ENCODE measurements around the gene MGP. TPM values are rescaled to one million over a fixed set of nuclear protein-coding genes. Genes with fewer than 3 reads are reported as not detected.

Gene MGP
- total and polyA plus RNA-seq, 2 experiments from 2014 or later, result 0.60 TPM; not detected in 1

- peak; percentile 51 for DNase-seq (ENCODE audit: low spot score)
- Histone ChIP-seq H3K79me2 (replicated peaks; ENCODE audit: insufficient read depth) (no peaks in the 10 kb centered on the region), H3K9me2 (ENCODE audit: insufficient read depth) (no peaks in the 10 kb centered on the region), H3K4me3 (no peak overlapping the region), H3K27ac (ENCODE audit: low read depth) (no peak overlapping the region), H3K36me3 (ENCODE audit: insufficient read depth) (no peaks in the 10 kb centered on the region), H4K20me1 (replicated peaks; ENCODE audit: insufficient read depth) (no peaks in the 10 kb centered on the region), H3K4me1 (ENCODE audit: insufficient read depth) (no peaks in the 10 kb centered on the region), H2AFZ (no peak overlapping the region), H3K27me3 (ENCODE audit: insufficient read depth) (no peaks in the 10 kb centered on the region), H3K4me2 (no peak overlapping the region), H3F3A (replicated peaks; ENCODE audit: low read depth) (no peaks in the 10 kb centered on the region)
- ATAC-seq, result peak; percentile 82
- peaks cover 2% of the 10 kb centered on the region for H3K27me3 Mint-ChIP-seq (ENCODE audit: insufficient read depth, low read depth, poor library complexity)
- no peaks in the 10 kb centered on the region for H3K9me3 Mint-ChIP-seq
- no peaks in the 10 kb centered on the region for H3K36me3 Mint-ChIP-seq (ENCODE audit: low read depth)
- peaks cover 4% of the 10 kb centered on the region; the same call in 1 of the 3 replicates for H3K4me1 Mint-ChIP-seq
- H3K27ac Mint-ChIP-seq, result no peak overlapping the region
- TF ChIP-seq CTCF (conservative IDR thresholded peaks at IDR 0.05; ENCODE audit: low read depth in 2 of 2), result peak; percentile 35 to 49; a peak in 3 of 4 replicates
- no peak for TF ChIP-seq ETS1 (IDR thresholded peaks at IDR 0.05)
- H3K4me3 Mint-ChIP-seq, result no peak overlapping the region
These were observed 15.5 kb upstream of the MGP start for GRCh38 chr12:14901228-14901562.

- no peak overlapping the region for H3K4me3 ChIP-seq
- no peak for DNase-seq (ENCODE audit: low spot score)
- H3K9me2 ChIP-seq (ENCODE audit: insufficient read depth), result no peaks in the 10 kb centered on the region
- no peaks in the 10 kb centered on the region for H3K36me3 Mint-ChIP-seq (ENCODE audit: low read depth)
- no peaks in the 10 kb centered on the region for H3K27me3 ChIP-seq (ENCODE audit: insufficient read depth)
- no peak overlapping the region for H3K4me3 Mint-ChIP-seq
- H3K9me3 Mint-ChIP-seq, result no peaks in the 10 kb centered on the region
- H3K27ac Mint-ChIP-seq, result no peak overlapping the region
- peaks cover 2% of the 10 kb centered on the region for H3K27me3 Mint-ChIP-seq (ENCODE audit: insufficient read depth, low read depth, poor library complexity)
- peaks cover 6% of the 10 kb centered on the region; the same call in 2 of the 3 replicates for H3K4me1 Mint-ChIP-seq
- H3F3A ChIP-seq (replicated peaks; ENCODE audit: low read depth), result no peaks in the 10 kb centered on the region
- peaks cover 3% of the 10 kb centered on the region; the same call in 1 of the 2 replicates for H3K4me1 ChIP-seq (ENCODE audit: insufficient read depth)
- no peak overlapping the region for H2AFZ ChIP-seq
- H4K20me1 ChIP-seq (replicated peaks; ENCODE audit: insufficient read depth), result no peaks in the 10 kb centered on the region
- H3K79me2 ChIP-seq (replicated peaks; ENCODE audit: insufficient read depth), result no peaks in the 10 kb centered on the region
- H3K27ac ChIP-seq (ENCODE audit: low read depth), result no peak overlapping the region
- no peaks in the 10 kb centered on the region for H3K36me3 ChIP-seq (ENCODE audit: insufficient read depth)
- ATAC-seq, result no peak
- H3K4me2 ChIP-seq, result no peak overlapping the region
- TF ChIP-seq ZNF462 (CRISPR knock-in tag; IDR thresholded peaks at IDR 0.05) (no peak), CREB1 (CRISPR knock-in tag; IDR thresholded peaks at IDR 0.05; ENCODE audit: low read depth) (no peak), POLR2AphosphoS5 (IDR thresholded peaks at IDR 0.05; ENCODE audit: low read depth) (no peak), ZNF114 (CRISPR knock-in tag; IDR thresholded peaks at IDR 0.05) (no peak), NANOG (IDR thresholded peaks at IDR 0.05; ENCODE audit: borderline replicate concordance) (no peak), EZH2 (IDR thresholded peaks at IDR 0.05; ENCODE audit: low read depth, unreplicated experiment) (no peak), CTCF (conservative IDR thresholded peaks at IDR 0.05; ENCODE audit: low read depth in 2 of 2) (no peak), EZH2phosphoT487 (IDR thresholded peaks at IDR 0.05; ENCODE audit: unreplicated experiment) (no peak)
These were observed 15.0 kb upstream of the MGP start for GRCh38 chr12:14900521-14901227.

All from GM23338 (cell line).